NCI-H524 treated with DMSO at 0.1 percent for 48 hours (cell line): ENCODE data around the gene BRF1.
"Not testable (repeated sequence)": the region's sequence is repeated elsewhere in the genome, so short reads cannot be mapped to it uniquely, and the experiment has no call there.

Experiments
- DNase-seq: peaks from one replicate; lab custom pipeline; 2025; lab: John Stamatoyannopoulos, UW

BRF1 gene

DNA sequence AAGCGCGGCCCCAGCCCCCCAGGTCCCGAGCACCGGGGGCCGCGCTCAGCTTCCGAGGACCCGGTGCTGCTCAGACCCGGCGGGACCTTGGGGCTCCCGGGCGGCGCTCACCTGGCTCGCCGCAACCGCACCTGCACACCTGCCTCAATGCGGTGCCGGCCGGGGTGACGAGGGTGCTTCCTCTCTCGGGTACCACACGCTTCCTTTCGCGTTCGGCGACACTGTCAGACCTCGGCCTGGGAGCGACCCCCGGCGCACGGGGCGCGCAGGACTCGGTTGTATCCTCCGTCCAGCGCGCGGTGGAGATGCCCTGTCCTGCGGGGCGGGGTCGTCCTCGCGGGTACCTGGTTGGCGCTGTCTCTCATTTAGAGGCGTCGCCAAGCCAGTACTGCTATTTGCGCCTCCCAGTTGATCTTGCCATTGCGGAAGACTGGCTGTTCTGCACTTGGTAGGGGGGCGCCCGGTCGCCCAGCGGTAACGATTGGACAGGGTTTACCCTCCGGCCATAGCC is 14.5 kb upstream of the BRF1 start:
- DNase-seq: no peak

DNA sequence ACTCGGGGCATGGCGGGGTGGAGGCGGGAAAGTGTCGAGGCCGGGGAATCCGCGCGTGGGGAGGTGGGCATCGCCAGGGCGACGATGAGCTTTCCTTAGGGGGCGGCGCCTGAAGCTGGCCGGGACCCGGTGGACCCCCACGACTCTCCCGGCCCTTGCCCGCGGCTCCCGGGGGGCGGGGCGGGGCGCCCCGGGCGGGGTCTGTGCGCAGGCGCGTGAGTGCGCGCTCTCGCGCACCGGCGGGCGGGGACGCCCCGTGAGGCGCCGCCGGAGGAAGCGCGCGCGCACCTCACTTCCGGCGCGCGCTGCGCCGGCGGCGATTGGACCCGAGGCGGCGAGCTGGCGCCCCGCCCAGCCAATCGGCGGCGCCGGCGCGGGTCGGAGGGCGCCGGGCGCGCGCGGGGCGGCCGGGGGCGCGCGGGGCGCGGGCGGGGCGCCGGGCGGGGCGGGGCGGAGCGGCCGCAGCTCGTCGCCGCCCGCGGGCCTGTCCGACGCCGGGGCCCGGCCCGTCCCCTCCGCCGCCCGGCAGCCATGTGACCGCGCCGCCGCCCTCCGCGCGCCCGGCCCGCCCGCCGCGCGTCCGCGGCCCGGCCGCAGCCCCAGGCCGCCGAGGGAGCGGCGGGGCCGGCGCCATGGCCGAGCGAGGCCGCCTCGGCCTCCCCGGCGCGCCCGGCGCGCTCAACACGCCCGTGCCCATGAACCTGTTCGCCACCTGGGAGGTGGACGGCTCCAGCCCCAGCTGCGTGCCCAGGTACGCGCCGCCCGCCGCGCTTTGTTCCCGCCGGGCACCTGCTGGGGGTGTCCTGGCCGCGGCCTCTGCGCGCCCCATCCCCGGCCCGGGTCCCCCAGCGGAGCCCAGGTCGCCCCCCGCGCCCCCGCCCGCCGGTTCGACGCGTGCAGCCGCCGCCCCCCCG is 13.7 kb upstream of the BRF1 start, which contains the start of gene PACS2:
Gene PACS2 (plus strand): TSS at position 462 of the 914 bp plus-strand sequence. CDS start 171 bp downstream, at position 633.
- DNase-seq: no peak

DNA sequence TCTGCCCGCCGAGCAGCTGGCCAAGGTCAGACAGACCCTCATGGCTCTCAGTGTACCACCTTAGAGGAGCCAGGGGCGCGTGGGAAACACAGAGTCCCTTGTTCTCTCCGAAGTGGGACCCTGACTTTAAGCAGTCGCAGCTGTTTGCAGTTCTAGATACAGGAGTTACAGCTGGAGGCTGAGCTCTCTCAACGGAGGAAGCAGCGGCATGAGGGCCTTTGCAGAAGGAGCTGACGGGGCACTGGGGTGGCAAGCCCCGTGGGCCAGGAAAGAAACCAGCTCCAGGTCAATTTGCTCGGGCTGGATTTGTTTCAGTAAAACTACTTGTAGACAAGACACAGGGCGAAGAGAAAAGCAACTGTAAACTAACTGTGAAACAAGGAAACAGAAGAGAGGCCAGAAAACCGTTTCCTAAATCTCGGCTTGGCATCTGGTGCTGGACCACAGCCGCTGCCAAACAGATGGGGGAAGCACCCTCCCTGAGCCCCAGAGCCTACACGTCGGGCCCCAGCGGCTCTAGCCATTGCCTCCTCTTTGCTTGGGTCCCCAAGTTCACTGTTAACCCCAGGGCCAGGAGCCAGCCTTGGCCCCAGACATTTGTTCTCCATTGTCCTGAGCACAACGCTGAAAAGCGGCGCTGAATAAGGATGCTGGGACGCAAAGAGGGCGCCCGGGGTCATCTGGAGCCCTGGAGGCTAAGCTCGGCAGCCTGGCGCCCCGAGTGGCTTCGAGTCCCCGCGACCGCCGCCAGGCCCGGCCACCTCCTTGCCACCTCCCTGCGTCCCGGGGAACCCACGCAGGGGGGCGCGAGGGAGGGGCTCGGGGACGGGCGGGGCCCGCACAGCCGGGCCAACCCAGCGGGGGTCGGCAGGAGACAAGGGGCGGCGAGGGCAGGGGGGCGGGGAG is 12.8 kb upstream of the BRF1 start:
- DNase-seq: no peak

DNA sequence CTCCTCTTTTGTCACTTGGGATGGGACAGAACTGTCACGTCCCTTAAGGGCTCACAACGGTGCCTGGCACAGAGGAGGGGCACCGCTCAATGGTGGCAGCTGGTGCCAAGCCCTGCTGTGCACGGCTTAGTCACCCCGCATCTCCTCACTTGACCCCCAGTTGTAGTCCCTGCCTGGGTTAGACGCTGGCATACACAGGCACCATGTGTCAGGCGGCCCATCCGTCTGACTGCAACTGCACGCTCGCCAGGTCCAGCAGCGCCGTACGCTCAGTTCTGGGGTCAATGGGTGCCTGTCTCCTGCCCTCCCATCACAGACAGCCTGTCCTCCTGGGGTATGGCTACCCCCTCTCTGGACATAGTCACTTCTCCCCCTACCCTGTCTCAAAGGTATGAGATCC is 12.2 kb upstream of the BRF1 start:
- DNase-seq: no peak

DNA sequence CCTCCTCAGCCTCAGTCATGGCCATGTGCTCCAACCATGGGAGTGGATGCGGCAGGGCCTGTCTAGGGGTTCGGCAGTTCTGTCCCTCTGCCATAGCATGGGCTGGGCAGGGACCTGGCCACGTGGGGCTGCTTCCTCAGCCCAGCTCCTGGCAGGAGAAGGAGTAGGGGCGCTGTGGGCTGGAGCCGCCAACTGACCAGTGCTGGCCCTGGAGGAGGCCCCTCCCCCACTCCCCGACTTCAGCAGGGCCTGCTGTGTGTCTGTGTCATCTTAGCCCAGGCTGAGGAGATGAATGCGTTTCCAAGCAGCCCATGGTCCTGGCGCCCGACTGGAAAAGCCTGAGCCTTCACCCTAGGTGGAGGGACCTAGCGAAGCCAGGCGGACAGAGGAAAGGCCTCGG is 11.0 kb upstream of the BRF1 start:
- no peak for DNase-seq

DNA sequence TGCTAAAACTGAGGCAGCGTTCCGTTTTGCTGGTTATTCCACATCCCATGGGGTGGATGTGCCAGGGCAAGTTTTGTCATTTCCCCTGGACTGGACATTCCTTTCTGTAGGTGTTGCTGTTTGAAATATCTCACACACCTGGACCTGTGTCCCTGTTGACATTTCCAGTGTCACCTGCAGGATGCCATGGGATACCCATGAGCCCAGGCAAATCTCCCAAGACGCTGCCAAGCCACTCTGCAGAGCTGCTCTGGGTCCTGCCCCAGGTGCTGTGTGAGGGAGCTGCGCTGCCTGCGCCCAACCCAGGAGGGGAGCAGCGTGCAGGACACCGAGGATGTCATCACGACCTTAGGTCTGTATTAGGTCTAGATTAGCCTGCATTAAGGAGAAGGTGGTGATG is 8.6 kb upstream of the BRF1 start:
- no peak for DNase-seq

DNA sequence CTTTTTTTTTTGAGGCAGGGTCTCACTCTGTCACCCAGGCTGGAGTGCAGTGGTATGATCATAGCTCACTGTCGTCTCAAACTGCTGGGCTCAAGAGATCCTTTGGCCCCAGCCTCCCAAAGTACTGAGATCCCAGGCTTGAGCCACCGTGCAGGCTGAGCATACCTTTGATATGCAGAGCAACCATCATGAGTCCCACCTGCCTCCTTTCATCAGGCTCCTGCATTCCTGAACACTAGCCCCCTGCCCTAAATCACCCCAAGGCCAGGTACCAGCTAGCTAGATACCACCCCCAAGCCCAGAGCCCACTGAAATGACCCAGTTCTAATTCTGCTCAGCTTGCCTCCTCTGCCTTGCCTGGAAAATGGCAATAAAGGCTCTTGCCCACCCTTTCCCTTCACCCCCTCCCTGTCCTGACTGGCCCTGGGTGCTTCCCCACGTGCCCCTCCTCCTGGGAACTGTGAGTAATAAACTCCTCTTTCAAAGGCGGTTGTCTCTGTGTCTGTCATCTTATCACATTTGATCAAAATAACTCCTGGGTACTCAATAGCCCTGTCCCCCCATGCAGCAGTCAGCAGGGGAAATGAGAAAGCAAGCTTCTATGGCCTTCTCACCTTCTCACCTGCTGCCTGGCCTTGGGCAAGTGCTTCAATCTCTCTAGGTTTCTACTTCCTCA is 6.4 kb upstream of the BRF1 start:
- no peak for DNase-seq

DNA sequence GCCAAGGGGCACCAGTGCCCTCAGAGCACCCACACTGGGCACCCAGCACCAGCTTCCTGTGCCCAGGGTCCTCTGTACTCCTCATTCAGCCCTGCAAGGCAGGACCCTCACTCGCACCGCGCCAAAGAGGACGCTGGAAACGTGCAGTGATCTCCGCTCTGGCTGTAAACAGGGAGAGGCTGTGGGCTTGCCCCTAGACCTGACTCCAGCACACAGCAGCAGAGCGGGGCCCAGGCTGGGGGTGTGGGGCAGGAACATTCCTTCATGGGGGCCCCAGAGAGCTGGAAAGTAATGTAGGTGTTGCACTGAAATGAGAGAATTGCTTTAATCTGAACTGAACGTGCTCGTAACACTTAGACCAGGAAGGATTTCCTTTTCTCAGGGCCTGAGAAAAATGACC is 5.0 kb upstream of the BRF1 start:
- DNase-seq: no peak

DNA sequence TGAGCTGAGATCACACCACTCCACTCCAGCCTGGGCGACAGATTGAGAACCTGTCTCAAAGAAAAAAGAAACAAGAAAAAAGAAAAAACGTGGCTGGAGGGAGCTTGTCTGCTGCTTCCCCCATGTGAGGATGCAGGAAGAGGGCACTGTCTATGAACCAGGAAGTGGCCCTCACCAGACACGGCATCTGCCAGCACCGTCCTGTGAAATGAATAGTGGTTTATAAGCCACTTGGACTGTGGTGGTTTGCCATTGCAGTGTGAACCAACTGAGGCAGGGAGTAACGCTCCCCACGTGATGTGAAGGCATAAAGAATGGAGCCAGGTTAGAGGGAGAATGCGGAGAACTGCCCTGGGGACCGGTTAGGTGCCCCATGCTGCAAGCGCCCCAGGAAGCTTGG is 4.5 kb upstream of the BRF1 start:
- no peak for DNase-seq

DNA sequence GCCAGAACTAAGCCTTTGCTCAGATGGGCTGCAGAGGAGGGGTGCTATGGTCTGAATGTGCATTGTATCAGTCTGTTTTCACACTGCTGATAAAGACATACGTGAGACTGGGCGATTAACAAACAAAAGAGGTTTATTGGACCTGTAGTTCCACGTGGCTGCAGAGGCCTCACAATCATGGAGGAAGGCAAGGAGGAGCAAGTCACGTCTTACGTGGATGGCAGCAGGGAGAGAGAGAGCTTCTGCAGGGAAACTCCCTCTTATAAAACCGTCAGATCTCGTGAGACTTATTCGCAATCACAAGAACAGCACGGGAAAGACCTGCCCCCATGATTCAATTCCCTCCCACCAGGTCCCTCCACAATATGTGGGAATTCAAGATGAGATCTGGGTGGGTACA is 3.8 kb upstream of the BRF1 start:
- no peak for DNase-seq

DNA sequence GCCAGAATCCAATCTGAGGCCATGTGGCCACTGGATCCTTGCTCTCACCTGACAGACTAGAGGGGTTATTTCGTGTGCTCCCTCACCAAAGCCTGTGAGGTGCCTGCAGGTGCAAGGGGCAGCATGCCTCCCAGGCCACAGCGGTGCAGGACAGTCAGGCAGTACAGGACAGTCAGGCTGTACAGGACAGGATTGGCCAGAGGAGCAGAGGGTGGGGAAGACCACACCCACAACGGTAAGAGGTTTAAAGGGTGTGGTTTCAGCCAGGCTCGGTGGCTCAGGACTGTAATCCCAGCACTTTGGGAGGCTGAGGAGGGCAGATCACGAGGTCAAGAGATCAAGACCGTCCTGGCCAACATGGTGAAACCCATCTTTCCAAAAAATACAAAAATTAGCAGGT is 3.1 kb upstream of the BRF1 start:
- no peak for DNase-seq

DNA sequence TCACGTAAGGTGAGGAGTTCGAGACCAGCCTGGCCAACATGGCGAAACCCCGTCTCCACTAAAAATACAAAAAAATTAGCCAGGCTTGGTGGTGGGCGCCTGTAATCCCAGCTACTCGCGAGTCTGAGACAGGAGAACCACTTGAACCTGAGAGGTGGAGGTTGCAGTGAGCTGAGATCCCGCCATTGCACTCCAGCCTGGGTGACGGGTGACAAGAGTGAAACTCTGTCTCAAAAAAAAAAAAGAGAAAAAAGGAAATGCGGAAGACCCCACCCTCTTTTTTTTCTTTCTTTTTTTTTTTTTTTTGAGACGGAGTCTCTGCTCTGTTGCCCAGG is 1.1 kb upstream of the BRF1 start:
- not testable (repeated sequence) for DNase-seq

DNA sequence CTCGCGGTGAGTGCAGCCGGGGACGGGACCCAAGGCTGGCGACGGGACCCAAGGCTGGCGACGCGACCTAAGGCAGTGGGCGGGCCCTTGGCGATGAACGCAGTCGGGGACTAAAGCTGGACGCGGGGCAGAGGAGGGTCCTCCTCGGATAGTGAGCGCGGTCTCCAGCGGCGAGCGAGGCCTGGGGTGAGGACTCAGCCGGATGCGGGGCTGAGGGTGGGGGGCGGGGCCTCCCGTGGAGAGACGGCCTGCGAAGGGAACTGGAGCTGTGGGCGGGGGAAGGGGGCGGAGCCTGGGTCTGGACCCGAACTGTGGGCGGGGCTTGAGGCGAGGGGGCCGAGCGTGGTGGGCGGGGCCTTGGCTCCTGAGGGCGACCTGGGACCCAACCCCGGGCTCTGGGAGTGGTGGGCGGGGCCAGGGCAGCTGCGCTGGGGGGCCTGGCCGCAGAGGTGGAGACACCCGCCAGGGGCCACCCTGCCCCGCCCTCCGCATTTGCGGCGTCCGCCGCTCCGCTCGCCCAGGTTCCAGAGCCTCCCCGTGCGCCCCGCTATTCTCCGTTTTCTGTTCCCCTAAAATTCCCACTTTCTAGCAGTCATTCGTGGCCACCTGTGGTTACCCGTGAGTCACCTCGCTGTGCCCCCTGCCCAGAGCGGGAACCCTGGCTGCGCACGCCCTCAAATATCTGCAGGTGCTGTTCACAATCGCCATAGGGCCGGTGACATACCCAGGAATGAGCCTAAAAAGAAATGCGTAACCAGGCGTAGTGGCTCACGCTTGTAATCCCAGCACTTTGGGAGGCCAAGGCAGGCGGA is 508 bp upstream of the BRF1 start:
- DNase-seq: peak; percentile 81

DNA sequence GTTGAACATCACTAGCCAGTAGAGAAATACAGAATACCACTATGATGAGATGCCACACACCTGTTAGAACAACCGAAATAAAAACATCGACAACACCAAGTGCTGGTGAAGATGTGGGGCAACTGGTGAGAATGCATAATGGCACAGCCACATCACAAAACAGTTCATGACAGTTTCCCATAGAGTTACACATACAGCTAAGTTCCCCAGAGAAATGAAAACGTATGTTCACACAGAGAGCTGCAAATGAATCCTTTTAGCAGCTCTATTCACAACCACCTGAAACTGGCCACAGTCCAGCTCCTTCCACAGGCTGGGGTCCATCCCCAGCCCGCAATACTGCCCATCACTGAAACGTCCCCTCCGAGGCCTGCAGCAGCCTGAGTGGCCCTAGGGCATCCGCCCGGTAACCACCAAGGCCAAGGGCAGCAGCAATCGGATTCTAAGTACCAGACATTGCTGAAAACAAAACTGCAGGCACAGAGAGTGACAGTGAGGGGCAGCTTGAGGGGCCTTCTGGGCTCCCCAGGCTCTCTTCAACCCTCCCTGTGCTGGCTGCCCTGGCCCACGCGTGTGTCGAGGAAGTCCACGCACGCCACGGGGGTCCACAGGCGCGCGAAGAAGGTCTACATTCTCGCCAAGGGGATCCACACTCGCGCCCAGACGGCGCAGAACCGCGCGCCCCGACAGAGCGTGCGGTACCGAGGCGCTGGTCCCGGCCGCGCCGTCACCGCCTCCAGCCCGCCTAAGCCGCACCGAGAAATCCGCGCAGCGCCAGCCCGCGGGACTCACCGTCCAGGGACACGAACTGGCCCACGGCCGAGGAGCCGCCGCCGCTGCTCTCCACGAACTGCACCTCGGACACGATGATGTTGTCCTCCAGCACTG is 903 bp downstream of the BRF1 start:
- DNase-seq: no peak

DNA sequence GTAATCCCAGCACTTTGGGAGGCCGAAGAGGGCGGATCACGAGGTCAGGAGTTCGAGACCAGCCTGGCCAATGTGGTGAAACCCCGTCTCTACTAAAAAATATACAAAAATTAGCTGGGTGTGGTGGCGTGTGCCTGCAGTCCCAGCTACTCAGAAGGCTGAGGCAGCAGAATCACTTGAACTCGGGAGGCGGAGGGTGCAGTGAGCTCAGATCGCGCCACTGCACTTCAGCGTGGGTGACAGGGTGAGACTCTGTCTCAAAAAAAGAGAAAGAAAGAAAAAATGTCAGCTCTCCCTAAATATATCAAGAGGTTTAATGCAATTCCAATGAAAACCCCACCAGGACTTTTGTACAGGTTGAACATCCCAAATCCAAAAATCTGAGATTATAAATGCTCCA is 3.5 kb downstream of the BRF1 start:
- not testable (repeated sequence) for DNase-seq

DNA sequence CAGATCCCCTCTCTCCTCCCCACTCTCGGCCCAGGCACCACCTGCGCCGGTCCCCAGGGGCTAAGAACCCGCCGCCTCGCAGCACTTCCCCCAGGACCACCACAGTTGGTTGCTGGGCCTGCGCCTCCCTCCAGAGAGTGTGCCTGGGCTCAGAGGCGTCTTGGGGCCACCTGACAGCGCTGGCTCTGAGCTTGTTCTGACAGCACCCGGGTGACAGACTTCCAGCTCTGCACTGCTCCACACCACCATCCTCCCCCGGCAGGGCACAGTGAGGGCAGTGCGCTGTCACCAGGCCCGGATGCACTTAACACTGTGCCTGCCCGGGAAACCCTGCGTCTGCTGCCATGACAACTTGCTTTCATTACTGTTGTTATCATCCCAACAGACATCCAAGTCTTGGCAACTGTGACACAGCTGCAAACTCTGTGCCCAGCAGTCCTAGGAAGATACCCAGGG is 6.6 kb downstream of the BRF1 start:
- DNase-seq: no peak

DNA sequence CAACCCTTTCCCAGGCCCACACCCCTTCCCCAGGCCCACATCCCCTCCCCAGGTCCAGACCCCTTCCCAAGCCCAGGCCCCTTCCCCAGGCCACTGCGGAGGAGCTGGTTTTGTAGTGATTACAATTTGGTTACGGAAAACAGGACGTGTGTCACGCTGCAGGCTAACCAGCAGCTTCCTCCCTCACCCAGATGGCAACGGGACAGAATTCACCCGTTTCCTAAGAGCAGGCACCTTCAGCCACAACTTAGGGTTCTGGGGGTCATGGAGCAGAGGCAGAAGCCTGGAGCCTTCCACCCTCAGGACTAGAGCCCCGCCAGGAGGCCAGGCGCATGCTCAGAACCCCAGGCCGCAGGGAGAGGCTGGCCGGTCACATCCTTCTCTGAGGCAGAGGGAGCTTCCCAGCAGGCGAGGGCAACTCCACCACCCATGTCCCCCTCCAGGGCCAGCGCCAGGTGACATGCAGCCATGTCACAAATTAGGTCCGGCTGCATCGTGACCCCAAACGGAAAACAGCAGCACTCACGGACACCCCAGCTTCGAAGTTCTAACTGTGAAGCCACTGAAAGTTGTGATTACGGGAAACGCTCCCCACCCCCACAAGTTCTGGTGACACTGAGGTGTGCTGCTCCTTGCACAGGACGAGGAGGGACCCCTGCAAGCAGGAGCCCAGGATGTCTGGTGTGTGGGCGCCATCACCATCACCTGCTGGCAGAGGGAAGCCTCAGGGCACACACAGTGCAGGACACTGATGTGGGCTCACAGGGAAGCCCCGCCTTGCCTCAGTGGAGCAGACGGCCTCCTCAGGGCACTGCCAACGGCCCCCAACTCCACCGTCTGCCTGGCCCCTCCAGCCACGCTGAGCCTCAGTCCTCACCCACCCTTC is 7.7 kb downstream of the BRF1 start:
- no peak for DNase-seq

DNA sequence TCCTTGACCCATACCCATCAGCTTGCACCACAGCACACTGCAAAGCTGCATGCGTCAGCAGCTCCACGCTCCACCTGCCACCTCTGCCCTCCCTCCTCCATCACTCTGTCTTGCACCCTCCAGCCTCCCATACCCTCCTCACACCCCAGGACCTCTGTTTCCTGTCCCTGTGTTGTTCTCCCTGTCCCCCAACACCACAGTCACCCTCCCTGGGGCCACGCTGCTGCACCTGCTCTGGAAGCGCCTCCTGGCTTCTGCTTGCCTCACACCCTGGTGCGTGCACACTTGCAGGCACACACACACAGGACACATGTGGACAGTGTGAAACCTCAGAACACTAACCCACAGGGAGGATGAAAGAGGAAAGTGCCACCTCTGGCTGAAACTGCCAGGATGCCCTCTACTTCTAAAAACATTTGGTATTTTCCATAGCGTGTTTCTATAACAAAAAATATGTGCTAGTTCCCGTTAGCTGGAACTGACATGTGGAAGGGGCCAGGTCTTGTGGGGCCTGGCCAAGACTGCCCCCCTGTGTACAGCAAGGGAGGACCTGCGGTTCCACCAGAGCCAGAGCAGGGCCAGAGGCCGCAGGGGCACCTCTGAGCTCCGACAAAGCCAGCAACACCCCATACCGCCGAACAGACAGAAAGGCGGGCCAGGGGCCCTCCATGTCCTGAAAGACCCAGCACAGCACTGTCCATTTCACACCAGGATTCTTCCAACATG is 10.0 kb downstream of the BRF1 start:
- DNase-seq: no peak

DNA sequence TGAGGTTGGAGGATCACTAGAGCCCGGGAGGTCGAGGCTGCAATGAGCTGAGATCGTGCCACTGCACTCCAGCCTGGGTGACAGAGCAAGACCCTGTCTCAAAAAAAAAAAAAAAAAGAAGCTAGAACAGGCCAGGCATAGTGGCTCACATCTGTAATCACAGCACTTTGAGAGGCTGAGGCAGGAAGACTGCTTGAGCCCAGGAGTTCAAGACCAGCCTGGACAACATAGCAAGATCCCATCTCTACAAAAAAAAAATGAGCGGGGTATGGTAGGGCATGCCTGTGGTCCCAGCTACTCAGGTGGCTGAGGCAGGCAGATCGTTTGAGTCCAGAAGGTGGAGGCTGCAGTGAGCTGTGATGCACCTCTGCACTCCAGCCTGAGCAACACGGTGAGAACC is 11.9 kb downstream of the BRF1 start:
- not testable (repeated sequence) for DNase-seq
